ENCODE data around the gene MAMDC2. TPM values are rescaled to one million over a fixed set of nuclear protein-coding genes. Genes with fewer than 3 reads are reported as not detected.

The MAMDC2 gene, protein sequence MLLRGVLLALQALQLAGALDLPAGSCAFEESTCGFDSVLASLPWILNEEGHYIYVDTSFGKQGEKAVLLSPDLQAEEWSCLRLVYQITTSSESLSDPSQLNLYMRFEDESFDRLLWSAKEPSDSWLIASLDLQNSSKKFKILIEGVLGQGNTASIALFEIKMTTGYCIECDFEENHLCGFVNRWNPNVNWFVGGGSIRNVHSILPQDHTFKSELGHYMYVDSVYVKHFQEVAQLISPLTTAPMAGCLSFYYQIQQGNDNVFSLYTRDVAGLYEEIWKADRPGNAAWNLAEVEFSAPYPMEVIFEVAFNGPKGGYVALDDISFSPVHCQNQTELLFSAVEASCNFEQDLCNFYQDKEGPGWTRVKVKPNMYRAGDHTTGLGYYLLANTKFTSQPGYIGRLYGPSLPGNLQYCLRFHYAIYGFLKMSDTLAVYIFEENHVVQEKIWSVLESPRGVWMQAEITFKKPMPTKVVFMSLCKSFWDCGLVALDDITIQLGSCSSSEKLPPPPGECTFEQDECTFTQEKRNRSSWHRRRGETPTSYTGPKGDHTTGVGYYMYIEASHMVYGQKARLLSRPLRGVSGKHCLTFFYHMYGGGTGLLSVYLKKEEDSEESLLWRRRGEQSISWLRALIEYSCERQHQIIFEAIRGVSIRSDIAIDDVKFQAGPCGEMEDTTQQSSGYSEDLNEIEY
- not detected in 2 replicates for total RNA-seq (2022)
- percentile 13 among the genes with signal in this experiment for Bru-seq, nascent RNA
- percentile 8 among the genes with signal in this experiment for BruChase-seq, experiment 1, labeled RNA remaining after a 6-hour chase
- percentile 8 among the genes with signal in this experiment for BruChase-seq, experiment 2, labeled RNA remaining after a 2-hour chase
- long read RNA-seq = 0 reads

DNA sequence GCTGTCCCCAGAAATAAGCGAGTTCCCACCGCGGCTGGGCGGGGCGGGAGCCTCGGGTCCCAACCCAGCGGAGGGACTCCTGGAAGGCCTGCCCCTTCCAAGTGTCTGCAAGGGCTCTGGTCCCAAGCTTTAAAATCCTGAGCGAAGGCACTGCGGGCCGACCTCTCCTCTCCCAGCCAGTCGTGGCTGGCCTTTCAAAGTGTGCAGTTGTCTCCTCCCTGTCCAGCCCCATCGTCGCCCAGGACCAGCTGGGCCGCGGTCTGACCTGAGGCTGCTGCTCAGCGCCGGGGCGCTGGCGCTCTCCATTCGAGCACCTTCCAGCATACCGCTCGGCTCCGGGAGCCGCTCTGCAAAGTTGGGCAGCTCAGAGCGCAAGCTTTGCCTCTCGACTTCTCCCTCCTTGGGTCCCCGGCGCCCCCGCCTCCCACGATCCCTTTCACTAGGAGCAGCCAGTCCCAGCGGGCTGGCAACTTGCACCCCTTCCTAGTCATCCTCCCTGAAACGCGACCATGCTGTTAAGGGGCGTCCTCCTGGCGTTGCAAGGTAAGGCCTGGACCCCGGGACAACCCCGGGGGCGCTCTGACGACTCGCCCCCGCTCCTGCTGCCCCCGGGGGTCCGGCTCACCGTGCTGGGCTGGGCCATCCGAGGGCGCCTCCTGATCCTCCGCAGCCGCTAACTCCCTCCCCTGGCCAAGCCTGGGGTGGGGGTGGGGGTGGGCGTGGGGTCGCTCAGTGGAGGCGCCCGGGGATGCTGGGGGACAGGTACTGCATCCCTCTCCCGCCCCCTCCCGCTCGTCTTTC lies at the start of gene MAMDC2:
Gene MAMDC2 (plus strand): TSS at position 160 of the 801 bp plus-strand sequence. CDS start 350 bp downstream, at position 510.
- Mint-ChIP-seq H3K27me3 (ENCODE audit: insufficient read depth, unreplicated experiment) (no peaks in the 10 kb centered on the region), H3K36me3 (ENCODE audit: insufficient read depth, unreplicated experiment) (no peaks in the 10 kb centered on the region), H3K27ac (ENCODE audit: low read depth, unreplicated experiment) (peak within 1 kb of the TSS; percentile 6), H3K4me1 (ENCODE audit: insufficient read depth, unreplicated experiment) (peaks cover 47% of the 10 kb centered on the region), H3K9me3 (ENCODE audit: unreplicated experiment) (no peaks in the 10 kb centered on the region), H3K4me3 (ENCODE audit: unreplicated experiment) (peak within 1 kb of the TSS; percentile 68)
- DNase-seq (ENCODE audit: unreplicated experiment) = no peak
- POLR2A ChIA-PET = interaction anchor here (0.6 to 1.8 kb wide), 7 partner anchors 10 to 1869 kb away, joined by 3 to 6 read pairs (median 4); no protein-coding TSS in a partner anchor
- TF ChIP-seq, protein P1, sequence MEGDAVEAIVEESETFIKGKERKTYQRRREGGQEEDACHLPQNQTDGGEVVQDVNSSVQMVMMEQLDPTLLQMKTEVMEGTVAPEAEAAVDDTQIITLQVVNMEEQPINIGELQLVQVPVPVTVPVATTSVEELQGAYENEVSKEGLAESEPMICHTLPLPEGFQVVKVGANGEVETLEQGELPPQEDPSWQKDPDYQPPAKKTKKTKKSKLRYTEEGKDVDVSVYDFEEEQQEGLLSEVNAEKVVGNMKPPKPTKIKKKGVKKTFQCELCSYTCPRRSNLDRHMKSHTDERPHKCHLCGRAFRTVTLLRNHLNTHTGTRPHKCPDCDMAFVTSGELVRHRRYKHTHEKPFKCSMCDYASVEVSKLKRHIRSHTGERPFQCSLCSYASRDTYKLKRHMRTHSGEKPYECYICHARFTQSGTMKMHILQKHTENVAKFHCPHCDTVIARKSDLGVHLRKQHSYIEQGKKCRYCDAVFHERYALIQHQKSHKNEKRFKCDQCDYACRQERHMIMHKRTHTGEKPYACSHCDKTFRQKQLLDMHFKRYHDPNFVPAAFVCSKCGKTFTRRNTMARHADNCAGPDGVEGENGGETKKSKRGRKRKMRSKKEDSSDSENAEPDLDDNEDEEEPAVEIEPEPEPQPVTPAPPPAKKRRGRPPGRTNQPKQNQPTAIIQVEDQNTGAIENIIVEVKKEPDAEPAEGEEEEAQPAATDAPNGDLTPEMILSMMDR (IDR thresholded peaks at IDR 0.05; ENCODE audit: unreplicated experiment) = no peak
- CTCF ChIA-PET = interaction anchor here (0.7 to 1.9 kb wide), 5 partner anchors 10 to 72 kb away, joined by 3 to 6 read pairs (median 3); no protein-coding TSS in a partner anchor
- intact Hi-C loops (cut with micrococcal nuclease) = loop anchor here (10.0 kb wide), 1 partner anchor 69 kb away; no protein-coding TSS in a partner anchor
- no TSS peak for BruUV-seq (replicated peaks)

DNA sequence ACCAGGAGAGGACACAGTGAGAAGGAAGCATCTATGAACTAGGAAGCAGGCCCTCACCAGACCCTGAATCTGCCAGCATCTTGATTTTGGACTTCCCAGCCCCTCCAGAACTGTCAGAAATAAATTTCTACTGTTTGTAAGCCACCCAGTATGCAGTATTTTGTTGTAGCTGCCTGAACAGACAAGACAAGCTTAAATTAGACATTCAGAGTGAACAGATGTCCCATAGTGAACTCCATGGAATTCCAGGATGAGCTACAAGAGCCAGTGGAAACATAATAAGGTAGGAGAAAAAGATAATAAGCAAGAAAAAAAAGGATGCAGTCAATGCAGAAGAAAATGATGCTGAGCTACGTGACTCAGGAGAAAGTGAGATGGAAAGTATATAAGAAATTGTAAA lies 47.8 kb upstream of the MAMDC2 start:
- BruUV-seq (replicated peaks) = no TSS peak
- H3K4me1 Mint-ChIP-seq (ENCODE audit: insufficient read depth, unreplicated experiment) = peaks cover 19% of the 10 kb centered on the region
- H3K27me3 Mint-ChIP-seq (ENCODE audit: insufficient read depth, unreplicated experiment) = no peaks in the 10 kb centered on the region
- ChIA-PET POLR2A (interaction anchor here (0.6 to 1.3 kb wide), 3 partner anchors 18 to 627 kb away, joined by 3 to 4 read pairs (median 4); no protein-coding TSS in a partner anchor), CTCF (interaction anchor here (0.6 to 1.4 kb wide), 4 partner anchors 51 to 421 kb away, joined by 3 to 8 read pairs (median 4); no protein-coding TSS in a partner anchor)
- TF ChIP-seq, protein P1 (IDR thresholded peaks at IDR 0.05; ENCODE audit: unreplicated experiment) = no peak
- intact Hi-C loops (cut with micrococcal nuclease) = no loop called here
- no peaks in the 10 kb centered on the region for H3K36me3 Mint-ChIP-seq (ENCODE audit: insufficient read depth, unreplicated experiment)
- peaks cover 8% of the 10 kb centered on the region for H3K9me3 Mint-ChIP-seq (ENCODE audit: unreplicated experiment)
- no peak overlapping the region for H3K4me3 Mint-ChIP-seq (ENCODE audit: unreplicated experiment)
- peak overlapping the region; percentile 86 for H3K27ac Mint-ChIP-seq (ENCODE audit: low read depth, unreplicated experiment)
- no peak for DNase-seq (ENCODE audit: unreplicated experiment)

DNA sequence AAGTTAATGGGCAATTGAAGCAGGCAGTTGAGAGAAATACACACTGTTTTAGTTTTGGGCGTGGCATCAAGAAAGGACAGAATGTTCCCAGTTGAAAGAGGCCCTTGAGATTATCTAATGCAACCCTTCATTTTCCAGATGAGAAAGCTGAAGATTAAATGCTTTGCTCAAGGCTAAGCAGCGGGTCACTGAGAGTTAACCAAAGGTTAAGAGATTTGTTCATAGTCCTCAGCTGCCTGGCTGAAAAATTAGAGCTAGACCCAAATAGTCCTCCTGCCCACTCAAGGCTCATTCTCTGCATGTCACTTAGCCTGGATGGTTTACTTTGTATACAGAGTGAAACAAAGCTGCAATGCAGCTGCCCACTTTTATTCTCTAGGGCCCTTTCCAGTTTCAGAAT lies 46.7 kb upstream of the MAMDC2 start:
- CTCF ChIA-PET = interaction anchor here (0.6 to 2.7 kb wide), 7 partner anchors 11 to 116 kb away, joined by 3 to 19 read pairs (median 3); no protein-coding TSS in a partner anchor
- POLR2A ChIA-PET = interaction anchor here (0.9 to 1.3 kb wide), 5 partner anchors 13 to 114 kb away, joined by 3 read pairs; no protein-coding TSS in a partner anchor
- DNase-seq (ENCODE audit: unreplicated experiment) = peak; percentile 51
- Mint-ChIP-seq H3K4me1 (ENCODE audit: insufficient read depth, unreplicated experiment) (peaks cover 19% of the 10 kb centered on the region), H3K27ac (ENCODE audit: low read depth, unreplicated experiment) (peak overlapping the region; percentile 10), H3K27me3 (ENCODE audit: insufficient read depth, unreplicated experiment) (no peaks in the 10 kb centered on the region), H3K4me3 (ENCODE audit: unreplicated experiment) (no peak overlapping the region), H3K9me3 (ENCODE audit: unreplicated experiment) (peaks cover 8% of the 10 kb centered on the region), H3K36me3 (ENCODE audit: insufficient read depth, unreplicated experiment) (no peaks in the 10 kb centered on the region)
- TF ChIP-seq, protein P1 (IDR thresholded peaks at IDR 0.05; ENCODE audit: unreplicated experiment) = no peak
- no TSS peak for BruUV-seq (replicated peaks)
- intact Hi-C loops (cut with micrococcal nuclease) = no loop called here

Measured in MCF 10A (cell line).